ENCODE results near the gene ITPR2. TPM values are rescaled to one million over a fixed set of nuclear protein-coding genes. Genes with fewer than 3 reads are reported as not detected.
"Not testable (repeated sequence)": the region's sequence is repeated elsewhere in the genome, so short reads cannot be mapped to it uniquely, and the experiment has no call there.

The ITPR2 gene
- total RNA-seq, 2 experiments from 2014 or later: 40.3 to 40.5 TPM

- Mint-ChIP-seq H3K27me3 (no peaks in the 10 kb centered on the region), H3K4me1 (peaks cover 24% of the 10 kb centered on the region), H3K4me3 (no peak overlapping the region), H3K9me3 (peaks cover under 1% of the 10 kb centered on the region), H3K36me3 (ENCODE audit: low read depth) (peaks cover 24% of the 10 kb centered on the region), H3K27ac (no peak overlapping the region)
- POLR2A ChIA-PET: interaction anchor here (0.6 kb wide), 1 partner anchor 1463 kb away, joined by 3 read pairs; no protein-coding TSS in a partner anchor
- DNase-seq: no peak
- CTCF ChIA-PET: no interaction called here
Observed at GRCh38 chr12:26789731-26790644, 43.0 kb downstream of the ITPR2 start.

- no peak overlapping the region for H3K27ac Mint-ChIP-seq
- H3K4me1 Mint-ChIP-seq: peaks cover 19% of the 10 kb centered on the region
- H3K9me3 Mint-ChIP-seq: no peaks in the 10 kb centered on the region
- H3K27me3 Mint-ChIP-seq: no peaks in the 10 kb centered on the region
- H3K36me3 Mint-ChIP-seq (ENCODE audit: low read depth): peaks cover 34% of the 10 kb centered on the region
- H3K4me3 Mint-ChIP-seq: no peak overlapping the region
- DNase-seq: no peak
- ChIA-PET POLR2A (no interaction called here), CTCF (interaction anchor here (1.1 kb wide), 1 partner anchor 19 kb away, joined by 3 read pairs; no protein-coding TSS in a partner anchor)
Observed at GRCh38 chr12:26786865-26787514, 46.0 kb downstream of the ITPR2 start.

- H3K4me1 Mint-ChIP-seq: peaks cover 14% of the 10 kb centered on the region
- no peak overlapping the region for H3K27ac Mint-ChIP-seq
- no peak for DNase-seq
- peaks cover 35% of the 10 kb centered on the region for H3K36me3 Mint-ChIP-seq (ENCODE audit: low read depth)
- ChIA-PET CTCF (interaction anchor here (1.1 kb wide), 1 partner anchor 20 kb away, joined by 3 read pairs; no protein-coding TSS in a partner anchor), POLR2A (no interaction called here)
- no peaks in the 10 kb centered on the region for H3K9me3 Mint-ChIP-seq
- no peak overlapping the region for H3K4me3 Mint-ChIP-seq
- H3K27me3 Mint-ChIP-seq: no peaks in the 10 kb centered on the region
Observed at GRCh38 chr12:26786491-26786864, 46.5 kb downstream of the ITPR2 start.

- H3K9me3 Mint-ChIP-seq: peaks cover 10% of the 10 kb centered on the region
- H3K27me3 Mint-ChIP-seq, DNase-seq, H3K4me1 Mint-ChIP-seq, H3K27ac Mint-ChIP-seq, POLR2A ChIA-PET, H3K4me3 Mint-ChIP-seq: not testable (repeated sequence)
- H3K36me3 Mint-ChIP-seq (ENCODE audit: low read depth): peaks cover 49% of the 10 kb centered on the region
- CTCF ChIA-PET: interaction anchor here (0.8 kb wide), 1 partner anchor 27 kb away, joined by 3 read pairs; no protein-coding TSS in a partner anchor
Observed at GRCh38 chr12:26783816-26784379, 49.1 kb downstream of the ITPR2 start.

GRCh38 chr12:26783131-26783526 is 49.9 kb downstream of the ITPR2 start:
- H3K4me3 Mint-ChIP-seq: no peak overlapping the region
- H3K9me3 Mint-ChIP-seq: peaks cover 18% of the 10 kb centered on the region
- no peak for DNase-seq
- peaks cover 44% of the 10 kb centered on the region for H3K36me3 Mint-ChIP-seq (ENCODE audit: low read depth)
- POLR2A ChIA-PET: no interaction called here
- no peak overlapping the region for H3K27ac Mint-ChIP-seq
- no peaks in the 10 kb centered on the region for H3K27me3 Mint-ChIP-seq
- no peaks in the 10 kb centered on the region for H3K4me1 Mint-ChIP-seq
- CTCF ChIA-PET: interaction anchor here (0.8 kb wide), 1 partner anchor 26 kb away, joined by 3 read pairs; no protein-coding TSS in a partner anchor

- H3K36me3 Mint-ChIP-seq (ENCODE audit: low read depth): peaks cover 42% of the 10 kb centered on the region
- CTCF ChIA-PET: no interaction called here
- no peak for DNase-seq
Observed at GRCh38 chr12:26782372-26783130, 50.4 kb downstream of the ITPR2 start.

GRCh38 chr12:26780656-26781055 is 52.3 kb downstream of the ITPR2 start:
- H3K27me3 Mint-ChIP-seq, H3K27ac Mint-ChIP-seq, H3K4me3 Mint-ChIP-seq, POLR2A ChIA-PET, H3K4me1 Mint-ChIP-seq, CTCF ChIA-PET, DNase-seq: not testable (repeated sequence)
- peaks cover 40% of the 10 kb centered on the region for H3K9me3 Mint-ChIP-seq
- peaks cover 51% of the 10 kb centered on the region for H3K36me3 Mint-ChIP-seq (ENCODE audit: low read depth)

More at GRCh38 chr12:26782372-26783130, 50.4 kb downstream of the ITPR2 start:
- Mint-ChIP-seq H3K27ac (no peak overlapping the region), H3K4me1 (no peaks in the 10 kb centered on the region), H3K4me3 (no peak overlapping the region), H3K27me3 (no peaks in the 10 kb centered on the region), H3K9me3 (peaks cover 23% of the 10 kb centered on the region)
- POLR2A ChIA-PET: interaction anchor here (0.5 kb wide), 1 partner anchor 21 kb away, joined by 3 read pairs; no protein-coding TSS in a partner anchor

- H3K4me3 Mint-ChIP-seq, POLR2A ChIA-PET, H3K27me3 Mint-ChIP-seq, H3K27ac Mint-ChIP-seq, DNase-seq, H3K4me1 Mint-ChIP-seq, CTCF ChIA-PET: not testable (repeated sequence)
- peaks cover 58% of the 10 kb centered on the region for H3K36me3 Mint-ChIP-seq (ENCODE audit: low read depth)
- H3K9me3 Mint-ChIP-seq: peaks cover 45% of the 10 kb centered on the region
Observed at GRCh38 chr12:26778173-26778775, 54.7 kb downstream of the ITPR2 start.

- POLR2A ChIA-PET: no interaction called here
- DNase-seq: no peak
- H3K4me3 Mint-ChIP-seq: no peak overlapping the region
- CTCF ChIA-PET: no interaction called here
- no peaks in the 10 kb centered on the region for H3K27me3 Mint-ChIP-seq
- peaks cover 52% of the 10 kb centered on the region for H3K36me3 Mint-ChIP-seq (ENCODE audit: low read depth)
- peaks cover 3% of the 10 kb centered on the region for H3K4me1 Mint-ChIP-seq
- no peak overlapping the region for H3K27ac Mint-ChIP-seq
- peaks cover 45% of the 10 kb centered on the region for H3K9me3 Mint-ChIP-seq
Observed at GRCh38 chr12:26777236-26777635, 55.8 kb downstream of the ITPR2 start.

GRCh38 chr12:26775991-26776390 is 57.0 kb downstream of the ITPR2 start:
- CTCF ChIA-PET, H3K4me3 Mint-ChIP-seq, H3K27ac Mint-ChIP-seq, H3K27me3 Mint-ChIP-seq, H3K4me1 Mint-ChIP-seq, POLR2A ChIA-PET, DNase-seq: not testable (repeated sequence)
- Mint-ChIP-seq H3K9me3 (peaks cover 45% of the 10 kb centered on the region), H3K36me3 (ENCODE audit: low read depth) (peaks cover 45% of the 10 kb centered on the region)

- peaks cover 34% of the 10 kb centered on the region for H3K36me3 Mint-ChIP-seq (ENCODE audit: low read depth)
- no peak overlapping the region for H3K4me3 Mint-ChIP-seq
- CTCF ChIA-PET: interaction anchor here (0.6 kb wide), 1 partner anchor 22 kb away, joined by 4 read pairs; no protein-coding TSS in a partner anchor
- H3K27me3 Mint-ChIP-seq: no peaks in the 10 kb centered on the region
- DNase-seq: no peak
- H3K4me1 Mint-ChIP-seq: peaks cover 12% of the 10 kb centered on the region
- POLR2A ChIA-PET: no interaction called here
- H3K27ac Mint-ChIP-seq: no peak overlapping the region
- peaks cover 31% of the 10 kb centered on the region for H3K9me3 Mint-ChIP-seq
Observed at GRCh38 chr12:26773313-26774104, 59.5 kb downstream of the ITPR2 start.

Data from activated CD4-positive, alpha-beta T cell treated with anti-CD3 and anti-CD28 coated beads, Interleukin-2, amount 10 ng/mL, durations not matched to agents 7 days and 5 days (primary cell).